ENCODE data around the gene KLF3. TPM values are rescaled to one million over a fixed set of nuclear protein-coding genes. Genes with fewer than 3 reads are reported as not detected.

Gene KLF3
- total and polyA plus RNA-seq, 9 of the 15 experiments (the other 6 are each of a cell fraction or from before 2014, with no cell fraction given), result 9.9 to 47.2 (median 18.1) TPM

GRCh38 chr4:38623260-38623659 lies 40.7 kb upstream of the KLF3 start:
- Histone ChIP-seq H3K9ac (ENCODE audit: insufficient read depth in 1 of 2, low read depth in 2 of 2, low read length in 2 of 2) (no peak overlapping the region), H4K20me1 (replicated peaks; ENCODE audit: control insufficient read depth, insufficient read depth, low read length) (no peaks in the 10 kb centered on the region), H3K27ac (ENCODE audit: extremely low read depth, low read depth, low read length) (no peak overlapping the region), H3K9me1 (ENCODE audit: control insufficient read depth, insufficient read depth, low read length) (no peaks in the 10 kb centered on the region), H3K27me3 (ENCODE audit: control insufficient read depth in 2 of 2, insufficient read depth in 2 of 2, low read length in 2 of 2) (no peaks in the 10 kb centered on the region), H3K79me2 (ENCODE audit: control insufficient read depth, insufficient read depth, low read length) (no peaks in the 10 kb centered on the region), H3K4me3 (no peak overlapping the region), H3K36me3 (ENCODE audit: control insufficient read depth, insufficient read depth, low read length) (no peaks in the 10 kb centered on the region; the same call in 2 of the 3 replicates), H2AFZ (ENCODE audit: low read depth, low read length) (no peak overlapping the region), H3K9me3 (replicated peaks; ENCODE audit: control insufficient read depth, insufficient read depth, low read depth, low read length) (no peaks in the 10 kb centered on the region), H3K4me2 (ENCODE audit: insufficient read depth, low read length) (no peak overlapping the region), H3K4me1 (replicated peaks in 1 of 2; ENCODE audit: control insufficient read depth in 2 of 2, insufficient read depth in 2 of 2, low read length in 2 of 2) (peaks cover 15 to 22% of the 10 kb centered on the region in 2 experiments)
- ATAC-seq, result no peak
- intact Hi-C loops (cut with micrococcal nuclease) (loop anchor here (5.0 kb wide), 1 partner anchor 101 kb away; no protein-coding TSS in a partner anchor), in situ Hi-C loops (cut with MboI) (no loop called here)
- TF ChIP-seq NCOR1 (IDR thresholded peaks at IDR 0.05) (no peak), CEBPG (CRISPR knock-in tag; IDR thresholded peaks at IDR 0.05) (no peak), CEBPG (tag; conservative IDR thresholded peaks at IDR 0.05 in 1 of 2, IDR thresholded peaks at IDR 0.05 in 1 of 2) (no peak), HMBOX1 (IDR thresholded peaks at IDR 0.05) (no peak), ZNF589 (CRISPR knock-in tag; IDR thresholded peaks at IDR 0.05; ENCODE audit: low read depth) (no peak), ELF4 (CRISPR knock-in tag; IDR thresholded peaks at IDR 0.05) (no peak), SIN3A (IDR thresholded peaks at IDR 0.05; ENCODE audit: borderline replicate concordance in 2 of 2, control insufficient read depth in 1 of 2, low read depth in 2 of 2, low read length in 2 of 2) (no peak), SETDB1 (IDR thresholded peaks at IDR 0.05; ENCODE audit: low read length) (no peak), ZNF316 (IDR thresholded peaks at IDR 0.05) (no peak)
- TF ChIP-seq, protein P1, sequence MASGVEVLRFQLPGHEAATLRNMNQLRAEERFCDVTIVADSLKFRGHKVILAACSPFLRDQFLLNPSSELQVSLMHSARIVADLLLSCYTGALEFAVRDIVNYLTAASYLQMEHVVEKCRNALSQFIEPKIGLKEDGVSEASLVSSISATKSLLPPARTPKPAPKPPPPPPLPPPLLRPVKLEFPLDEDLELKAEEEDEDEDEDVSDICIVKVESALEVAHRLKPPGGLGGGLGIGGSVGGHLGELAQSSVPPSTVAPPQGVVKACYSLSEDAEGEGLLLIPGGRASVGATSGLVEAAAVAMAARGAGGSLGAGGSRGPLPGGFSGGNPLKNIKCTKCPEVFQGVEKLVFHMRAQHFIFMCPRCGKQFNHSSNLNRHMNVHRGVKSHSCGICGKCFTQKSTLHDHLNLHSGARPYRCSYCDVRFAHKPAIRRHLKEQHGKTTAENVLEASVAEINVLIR (CRISPR knock-in tag; IDR thresholded peaks at IDR 0.05), result no peak
- POLR2A ChIA-PET, result interaction anchor here (0.6 kb wide), 1 partner anchor 17 kb away, joined by 3 read pairs; no protein-coding TSS in a partner anchor
- no TSS peak for BruUV-seq (replicated peaks)
- WGBS (ENCODE audit: insufficient coverage, low coverage, missing lambda C conversion rate), result 42% methylated on average over 2 of the region's 2 CpGs
- DNase-seq (ENCODE audit: extremely low read depth in 1 of 4, low spot score in 3 of 4), result no peak
- FAIRE-seq, result no peak
- CTCF ChIA-PET (ENCODE audit: low intra/inter-chr PET ratio), result no interaction called here

Data from K562 (cell line).